Breast epithelium (tissue), 3 donors: ENCODE data around the gene C12orf56.

Experiments used
- CTCF ChIP-seq, 3 donors: fragments of 450-650 bp; IDR thresholded peaks; one replicate each; pipeline ENCODE4 v1.5.1; 2016 to 2017; ENCODE audit warnings: antibody characterized with exemption in 3 of 3, mild to moderate bottlenecking in 3 of 3, moderate library complexity in 3 of 3
- POLR2A ChIP-seq: fragments of 450-650 bp; IDR thresholded peaks from one replicate; pipeline ENCODE4 v1.6.1; 2016; ENCODE audit warnings: antibody characterized with exemption, mild to moderate bottlenecking, moderate library complexity

DNA sequence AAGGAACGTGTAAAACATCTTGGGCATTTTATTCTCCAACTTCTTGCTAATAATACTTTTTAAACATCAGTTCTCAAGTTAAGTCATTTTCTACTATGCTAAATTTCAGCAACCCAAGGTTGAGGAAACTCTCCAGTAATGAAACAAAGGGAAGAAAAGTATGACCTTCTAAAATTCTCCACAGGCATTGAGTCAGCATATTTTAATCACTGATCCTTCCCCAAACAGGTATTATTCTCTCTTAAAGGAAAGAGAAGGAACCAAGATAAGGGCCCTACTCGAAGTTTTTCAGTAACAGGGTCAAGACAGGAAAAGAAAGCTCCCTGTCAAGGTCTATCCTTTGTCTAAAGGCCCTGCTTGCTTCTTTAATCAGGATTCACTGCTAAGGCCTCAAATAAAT, 171.4 kb downstream of the C12orf56 start:
- TF ChIP-seq CTCF (IDR thresholded peaks at IDR 0.05) (no peak), POLR2A (no peak)
